NCI-H69 (cell line): ENCODE data around the gene APOL4.
A peak's percentile ranks its signal among the peaks of the same experiment; 100 is the strongest.
"Not testable (repeated sequence)": the region's sequence is repeated elsewhere in the genome, so short reads cannot be mapped to it uniquely, and the experiment has no call there.

Experiments
- DNase-seq: peaks from one replicate; lab custom pipeline; 2025; lab: John Stamatoyannopoulos, UW

The APOL4 gene, protein sequence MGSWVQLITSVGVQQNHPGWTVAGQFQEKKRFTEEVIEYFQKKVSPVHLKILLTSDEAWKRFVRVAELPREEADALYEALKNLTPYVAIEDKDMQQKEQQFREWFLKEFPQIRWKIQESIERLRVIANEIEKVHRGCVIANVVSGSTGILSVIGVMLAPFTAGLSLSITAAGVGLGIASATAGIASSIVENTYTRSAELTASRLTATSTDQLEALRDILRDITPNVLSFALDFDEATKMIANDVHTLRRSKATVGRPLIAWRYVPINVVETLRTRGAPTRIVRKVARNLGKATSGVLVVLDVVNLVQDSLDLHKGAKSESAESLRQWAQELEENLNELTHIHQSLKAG

DNA sequence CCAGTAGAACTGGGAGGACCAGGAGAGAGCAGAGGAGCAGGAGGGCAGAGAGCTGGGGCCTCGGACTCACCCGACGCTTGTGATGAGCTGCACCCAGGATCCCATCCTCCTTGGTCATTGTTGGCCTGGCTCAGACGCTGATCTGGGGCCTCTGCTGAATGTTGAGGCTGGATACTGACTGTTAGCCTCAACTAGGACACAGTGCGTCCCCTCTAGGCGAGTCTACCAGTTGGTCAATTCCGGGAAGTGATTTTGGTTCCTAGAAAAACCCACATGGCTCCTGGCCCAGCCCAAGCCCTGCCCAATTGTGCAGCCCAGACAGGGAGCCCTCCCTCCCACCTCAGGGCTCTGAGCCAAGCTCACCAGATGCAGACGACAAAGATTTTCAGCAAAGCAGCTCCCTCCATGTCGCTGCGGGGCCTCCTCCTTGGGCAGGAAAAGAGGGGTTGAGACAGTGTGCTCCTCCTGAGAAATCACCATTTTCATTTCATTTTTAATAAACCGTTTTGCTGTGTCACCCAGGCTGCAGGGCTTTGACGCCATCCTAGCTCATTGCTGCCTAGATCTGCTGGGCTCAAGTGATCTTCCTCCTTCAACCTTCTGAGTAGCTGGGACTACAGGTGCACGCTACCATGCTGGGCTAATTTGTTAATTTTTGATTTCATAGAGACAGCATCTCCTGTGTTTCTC, at the start of gene APOL4:
APOL4 (minus strand) TSS at position 180 of the 690 bp plus-strand sequence; CDS start at position 105, 75 bp downstream.
- DNase-seq: peak; percentile 88

DNA sequence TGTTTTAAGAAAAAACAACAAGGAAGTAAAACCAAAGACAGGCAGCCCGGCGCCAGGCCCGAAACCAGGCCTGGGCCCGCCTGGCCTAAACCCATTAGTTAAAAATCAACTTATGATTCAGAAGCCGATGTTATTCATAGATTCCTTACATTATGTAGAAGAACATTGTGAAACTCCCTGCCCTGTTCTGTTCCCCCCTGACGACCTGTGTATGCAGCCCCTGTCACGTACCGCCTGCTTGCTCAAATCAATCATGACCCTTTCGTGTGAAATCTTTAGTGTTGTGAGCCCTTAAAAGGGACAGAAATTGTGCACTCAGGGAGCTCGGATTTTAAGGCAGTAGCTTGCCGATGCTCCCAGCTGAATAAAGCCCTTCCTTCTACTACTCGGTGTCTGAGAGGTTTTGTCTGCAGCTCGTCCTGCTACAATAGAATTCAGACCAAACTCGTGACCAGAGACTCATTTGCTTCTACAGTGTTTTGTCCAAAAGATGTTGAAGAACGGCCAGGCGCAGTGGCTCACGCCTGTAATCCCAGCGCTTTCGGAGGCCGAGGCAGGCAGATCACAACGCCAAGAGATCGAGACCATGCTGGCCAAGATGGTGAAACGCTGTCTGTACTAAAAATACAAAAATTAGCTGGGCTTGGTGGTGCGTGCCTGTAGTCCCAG, 48.8 kb upstream of the APOL4 start:
- DNase-seq: not testable (repeated sequence)

DNA sequence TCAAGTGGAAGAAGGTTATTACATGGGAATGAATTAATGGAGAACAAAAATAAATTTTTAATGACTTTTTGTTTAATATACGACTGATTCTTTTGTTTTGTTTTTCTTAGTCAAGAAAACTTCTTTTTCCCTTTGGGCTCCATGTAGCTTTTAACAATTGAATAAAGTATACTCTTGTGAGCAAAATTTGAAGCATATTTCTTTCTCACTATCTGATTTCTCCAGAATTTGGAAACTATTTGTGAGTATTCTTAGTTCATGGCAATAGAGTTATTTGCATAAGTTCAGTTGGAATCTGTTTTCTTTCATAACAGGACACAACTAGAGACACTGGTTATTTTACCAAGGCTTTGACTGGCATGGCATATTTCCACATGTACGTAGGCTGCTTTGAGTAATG, 47.6 kb upstream of the APOL4 start:
- no peak for DNase-seq

DNA sequence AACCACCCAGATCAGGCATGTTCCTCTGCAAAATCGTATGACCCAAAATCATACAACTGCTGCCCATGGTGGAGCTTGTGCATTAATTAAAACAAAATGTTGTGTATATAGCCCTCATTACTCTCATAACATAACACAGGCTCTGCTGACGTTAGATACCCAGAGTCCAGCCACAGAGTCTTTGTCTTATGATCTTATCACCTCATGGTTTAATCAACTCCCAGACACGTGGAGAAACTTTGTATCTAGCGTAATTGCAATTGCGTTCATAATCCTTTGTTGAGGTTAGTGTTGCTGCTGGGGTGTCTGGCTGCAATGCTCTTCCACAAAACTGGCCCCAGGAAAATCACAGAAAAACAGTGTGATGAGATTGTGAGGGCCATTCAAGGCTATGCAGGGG, 46.3 kb upstream of the APOL4 start:
- DNase-seq: no peak

DNA sequence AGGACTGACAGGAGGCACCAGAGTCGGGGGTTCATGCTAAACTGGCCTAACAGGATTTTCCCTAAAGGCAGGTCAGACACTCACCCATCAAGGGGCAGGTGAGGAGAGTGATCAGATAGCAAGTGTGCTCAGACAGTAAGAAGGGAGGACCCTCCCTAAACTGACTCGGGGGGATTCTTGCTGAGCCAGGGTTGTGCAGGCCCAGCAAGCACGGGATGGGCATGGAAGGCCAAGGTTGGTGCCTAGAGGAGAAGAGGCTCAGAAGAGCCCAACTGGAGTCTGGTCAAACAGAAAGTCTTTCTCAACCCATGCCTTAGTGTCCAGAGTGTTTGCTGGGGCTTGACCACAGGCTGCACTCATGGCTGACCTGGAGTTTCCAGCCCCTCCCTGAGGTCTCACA, 45.1 kb upstream of the APOL4 start:
- no peak for DNase-seq

DNA sequence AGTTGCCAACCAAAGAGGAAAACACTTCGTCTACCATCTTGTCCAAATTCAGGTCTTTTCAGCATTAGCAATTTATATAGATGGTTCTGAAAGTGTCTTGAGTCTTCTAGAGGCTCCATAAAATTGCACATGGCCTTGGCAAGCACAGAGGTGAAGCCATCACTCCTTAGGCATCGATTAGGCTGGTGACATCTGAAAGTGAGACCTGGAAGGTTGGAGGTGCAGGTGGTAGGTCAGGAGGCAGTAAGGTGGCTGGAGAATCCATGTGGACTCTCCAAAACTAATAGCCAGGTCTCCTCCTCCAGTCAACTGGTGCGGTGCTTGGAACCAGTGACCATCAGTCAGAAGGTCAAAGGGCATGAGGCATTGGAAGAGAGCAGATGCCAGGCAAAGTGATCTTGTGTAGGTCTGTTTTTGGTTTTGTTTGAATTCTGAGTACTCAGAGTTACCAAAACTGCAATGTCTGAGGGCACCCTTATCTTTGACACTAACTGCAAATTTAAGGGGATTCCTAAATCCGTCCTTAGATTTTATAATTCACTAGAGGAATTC, 44.3 kb upstream of the APOL4 start:
- no peak for DNase-seq

DNA sequence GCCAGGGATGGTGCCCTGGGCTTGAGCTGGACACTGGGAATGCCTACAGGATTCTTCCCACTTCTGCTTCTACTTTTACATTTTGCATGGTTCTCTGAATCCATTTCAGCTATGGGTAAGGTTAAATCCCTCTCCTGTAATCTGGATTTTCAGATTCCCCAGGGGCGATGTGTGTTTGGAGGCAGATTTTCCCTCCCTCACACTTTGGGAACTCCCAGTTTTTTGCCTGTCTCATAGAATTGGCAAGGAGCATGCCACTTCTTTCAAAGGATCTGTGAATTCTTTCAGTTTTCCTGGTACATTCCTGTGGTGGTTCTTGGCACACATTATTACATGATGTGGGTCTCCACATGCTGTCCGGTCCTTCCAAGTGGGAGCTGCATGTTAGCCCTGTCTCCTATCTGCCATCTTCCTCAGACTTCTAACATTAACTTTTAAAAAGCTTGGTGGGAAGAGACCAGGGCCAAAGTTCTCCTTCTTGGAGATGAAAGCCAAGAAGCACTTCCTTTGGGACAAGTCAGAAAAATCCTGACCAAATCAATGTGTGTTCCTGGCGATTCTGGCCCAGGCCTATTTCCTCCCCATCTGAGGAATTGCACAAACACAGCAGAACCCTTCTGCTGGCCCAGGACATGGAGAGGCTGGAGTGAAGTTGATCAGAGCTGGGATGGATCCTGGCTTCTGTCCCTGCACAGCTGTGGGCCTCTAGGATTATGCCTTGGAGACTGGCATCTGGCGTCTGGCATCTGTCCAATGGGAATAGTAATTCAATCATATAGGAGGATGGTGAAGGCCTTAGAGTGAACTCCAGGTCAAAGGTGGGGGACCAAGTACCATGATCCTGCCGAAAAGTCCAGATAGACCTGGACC, 43.1 kb upstream of the APOL4 start:
- DNase-seq: peak; percentile 14

DNA sequence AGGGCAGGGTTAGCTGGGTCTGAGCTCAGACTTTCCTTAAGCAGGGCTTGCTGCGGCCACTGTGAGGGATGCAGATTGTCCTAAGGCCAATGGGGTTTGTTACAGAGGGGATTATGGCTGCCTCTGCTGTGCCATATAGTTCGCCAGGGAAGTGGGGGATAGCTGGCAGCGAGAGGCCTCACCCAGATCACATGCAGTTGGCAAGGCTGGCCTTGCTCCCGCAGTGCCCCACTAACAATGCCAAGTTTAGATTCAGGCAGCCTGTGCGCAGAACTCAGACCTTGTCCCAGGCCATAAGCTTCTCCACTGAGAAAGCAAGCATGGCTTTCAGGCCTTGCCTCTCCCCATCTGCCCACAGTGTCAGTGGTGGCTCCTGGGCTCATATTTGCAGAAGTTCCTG, 42.4 kb upstream of the APOL4 start:
- DNase-seq: no peak

DNA sequence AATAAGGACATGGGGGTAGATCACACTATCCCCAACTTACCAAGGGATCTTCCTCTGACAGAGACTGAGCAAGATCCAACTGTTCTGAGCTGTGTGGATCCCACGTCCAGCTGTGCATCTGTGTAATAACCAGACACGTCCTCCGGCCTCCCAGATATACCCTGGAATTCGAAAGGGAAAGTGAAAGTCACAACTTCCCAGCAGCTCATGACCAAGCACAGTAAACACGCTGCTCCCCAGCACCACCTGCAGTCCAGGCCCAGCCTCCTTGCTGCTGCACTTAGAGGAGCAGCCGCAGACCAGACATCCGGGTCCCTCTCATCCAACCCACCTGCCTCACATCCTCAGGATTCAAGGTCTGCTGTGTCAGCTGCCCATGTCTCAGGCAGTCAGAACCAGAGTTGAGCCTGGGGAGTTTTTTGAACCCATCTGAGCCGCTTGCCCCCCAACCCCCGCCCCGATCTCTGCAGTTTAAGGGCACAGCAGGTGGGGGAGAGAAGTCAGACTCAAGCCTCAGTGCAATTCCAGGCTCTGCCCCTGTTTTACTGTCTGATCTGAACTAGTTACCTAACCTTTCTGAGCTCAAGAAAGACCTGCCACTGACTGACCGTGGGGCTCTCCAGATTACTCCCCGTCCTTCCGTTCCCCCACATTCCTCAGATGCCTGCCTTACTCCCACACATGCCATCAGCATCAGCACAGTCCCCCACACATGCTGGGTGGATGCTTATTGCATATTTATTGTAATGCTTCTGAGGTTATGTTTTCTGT, 38.0 kb upstream of the APOL4 start, which contains the start of gene APOL2:
APOL2 (minus strand) TSS at position 127 of the 771 bp plus-strand sequence. CDS start 6,365 bp downstream, outside the sequence.
- peak; percentile 95 for DNase-seq

DNA sequence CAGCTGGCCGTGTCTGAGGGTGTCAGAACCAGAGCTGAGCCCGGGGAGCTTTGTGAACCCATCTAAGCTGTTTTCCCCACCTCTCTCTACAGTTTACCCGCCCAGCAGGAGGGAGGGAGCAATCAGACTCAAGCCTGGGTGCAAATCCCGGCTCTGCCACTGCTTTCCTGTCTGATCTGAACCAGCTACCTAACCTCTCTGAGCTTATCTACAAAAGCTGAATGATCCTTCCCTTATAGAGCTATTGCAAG, 37.5 kb upstream of the APOL4 start:
- peak; percentile 76 for DNase-seq

DNA sequence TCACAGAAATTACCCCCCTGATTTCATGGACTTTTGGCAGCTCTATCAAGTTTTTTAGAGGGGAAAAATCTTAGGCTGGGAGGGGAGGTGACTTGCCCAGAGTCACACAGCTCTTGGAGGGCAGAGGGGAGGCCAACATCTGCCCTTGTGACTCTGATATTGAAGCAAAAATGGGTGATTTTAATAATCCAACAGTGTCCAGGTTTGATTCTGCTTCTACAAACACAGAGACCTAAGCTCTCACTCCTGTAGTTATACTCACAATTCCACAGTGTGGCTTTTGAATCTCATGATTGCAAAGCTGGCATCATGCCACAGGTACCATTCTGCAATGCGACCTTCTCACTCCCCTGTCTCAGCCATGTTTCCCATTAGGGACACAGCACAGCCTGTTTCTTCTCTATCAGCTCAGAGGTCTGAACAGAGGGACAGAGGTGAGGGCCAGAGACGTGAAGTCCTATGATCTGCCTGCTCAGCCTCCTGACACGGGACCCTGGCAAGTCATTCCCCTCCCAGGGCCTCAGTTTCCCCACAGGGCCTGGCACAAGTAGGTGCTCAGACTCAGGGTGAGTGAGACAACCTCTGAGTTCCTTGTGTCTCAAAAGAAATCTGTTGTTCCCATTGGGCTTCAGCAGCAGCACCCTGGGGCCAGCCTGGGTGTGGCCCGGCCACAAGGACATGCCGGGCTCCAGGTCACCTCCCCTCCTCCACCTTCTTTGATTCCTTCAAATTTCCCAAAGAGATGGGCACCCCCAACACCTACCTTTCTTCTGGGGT, 37.0 kb upstream of the APOL4 start:
- peak; percentile 73 for DNase-seq

DNA sequence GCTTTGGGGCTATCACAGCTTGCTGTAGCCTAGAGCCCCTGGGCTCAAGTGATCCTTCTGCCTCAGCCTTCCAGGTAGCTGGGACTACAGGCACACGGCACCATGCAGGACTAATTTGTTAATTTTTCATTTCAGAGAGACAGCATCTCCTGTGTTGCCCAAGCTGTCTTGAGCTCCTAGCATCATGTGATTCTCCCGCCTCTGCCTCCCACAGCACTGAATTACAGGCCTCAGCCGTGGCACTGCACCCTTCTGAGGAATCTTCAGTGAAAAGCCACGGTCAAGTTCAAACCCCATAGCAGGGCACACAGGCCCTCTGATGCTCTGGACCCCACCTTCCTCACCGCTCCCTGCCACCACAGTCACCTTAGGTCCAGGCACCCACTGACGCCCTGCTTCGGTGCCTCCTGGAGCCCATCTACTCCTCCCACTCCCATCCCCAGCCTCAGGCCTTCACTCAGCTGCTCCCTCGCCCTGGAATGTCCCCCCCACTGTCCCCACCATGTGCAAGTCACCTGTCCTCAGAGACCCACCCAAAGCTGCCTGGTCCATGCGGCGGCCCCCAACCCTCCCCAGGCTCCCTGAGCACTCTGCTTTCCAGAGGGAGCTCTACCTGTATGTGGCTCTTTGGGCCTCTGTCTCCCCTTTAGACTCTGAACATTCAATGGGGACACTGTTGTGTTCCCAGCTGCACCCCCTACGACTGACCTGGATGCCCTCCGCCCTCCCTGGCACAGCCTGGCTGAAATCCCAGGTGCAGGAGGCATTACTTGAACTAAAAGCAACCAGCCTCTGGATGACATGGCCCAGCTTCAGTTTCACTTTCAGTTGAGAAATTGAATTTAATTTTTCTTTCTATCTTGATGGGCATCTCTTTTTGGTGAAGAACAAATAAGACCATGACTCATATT, 36.1 kb upstream of the APOL4 start:
- DNase-seq: peak; percentile 54

DNA sequence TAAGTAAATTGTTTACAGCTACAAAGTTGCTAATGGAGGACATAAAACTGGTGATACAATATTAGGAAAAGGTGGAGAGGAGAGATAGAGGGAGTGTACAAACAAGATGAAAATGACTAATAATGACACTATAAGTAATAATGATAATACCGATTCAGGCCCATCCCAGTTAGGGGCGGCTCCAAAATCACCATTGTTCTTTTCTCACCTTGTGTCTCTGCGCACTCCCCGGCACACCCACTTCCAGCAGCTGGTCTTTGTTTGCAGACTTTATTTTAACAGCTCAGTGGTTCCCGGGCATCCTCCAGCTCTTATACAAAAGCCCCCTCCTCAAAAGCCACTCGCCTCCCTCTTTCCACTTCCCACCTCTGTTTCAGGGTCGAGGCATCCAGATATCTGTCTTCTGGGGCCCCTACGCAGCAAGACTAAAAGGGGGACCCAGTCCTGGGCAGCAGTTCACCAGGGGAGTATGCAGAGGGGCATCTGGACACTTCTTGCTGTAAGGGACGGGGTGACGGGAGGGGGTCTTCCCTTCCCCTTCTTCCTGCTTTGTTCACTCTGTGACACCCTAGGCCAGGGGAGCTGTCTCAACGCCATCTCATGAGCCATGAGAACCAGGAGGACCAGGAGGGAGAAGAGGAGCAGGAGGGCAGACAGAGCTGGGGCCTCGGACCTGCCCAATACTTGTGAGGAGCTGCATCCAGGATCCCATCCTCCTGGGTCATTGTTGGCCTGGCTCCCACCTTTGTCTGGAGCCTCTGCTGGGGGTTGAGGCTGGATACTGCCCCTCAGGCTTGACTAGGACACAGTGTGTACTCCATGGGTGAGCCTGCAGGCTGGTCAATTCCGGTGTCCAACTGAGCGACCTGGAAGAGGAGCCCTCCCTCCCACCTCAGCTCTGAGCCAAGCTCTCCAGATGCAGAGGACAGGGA, 35.0 kb upstream of the APOL4 start:
- DNase-seq: no peak

DNA sequence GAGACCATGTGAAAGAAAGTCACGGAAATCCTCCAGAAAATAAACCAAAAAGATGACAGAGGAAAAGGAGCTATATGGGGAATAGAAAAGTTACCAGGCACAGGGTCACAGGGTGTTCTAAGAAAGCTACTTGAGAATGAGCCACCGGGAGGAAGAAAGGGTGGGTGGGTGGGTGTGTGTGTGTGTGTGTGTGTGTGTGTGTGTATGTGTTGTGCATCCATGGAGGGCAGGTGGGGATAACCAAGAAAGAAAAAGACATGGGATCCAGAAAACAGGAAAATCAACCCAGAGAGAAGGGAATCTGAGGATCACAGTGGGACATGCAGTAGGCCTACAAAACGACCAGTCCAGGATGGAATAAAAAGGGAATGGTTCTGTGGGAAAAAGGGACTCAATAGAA, 34.0 kb upstream of the APOL4 start:
- no peak for DNase-seq

DNA sequence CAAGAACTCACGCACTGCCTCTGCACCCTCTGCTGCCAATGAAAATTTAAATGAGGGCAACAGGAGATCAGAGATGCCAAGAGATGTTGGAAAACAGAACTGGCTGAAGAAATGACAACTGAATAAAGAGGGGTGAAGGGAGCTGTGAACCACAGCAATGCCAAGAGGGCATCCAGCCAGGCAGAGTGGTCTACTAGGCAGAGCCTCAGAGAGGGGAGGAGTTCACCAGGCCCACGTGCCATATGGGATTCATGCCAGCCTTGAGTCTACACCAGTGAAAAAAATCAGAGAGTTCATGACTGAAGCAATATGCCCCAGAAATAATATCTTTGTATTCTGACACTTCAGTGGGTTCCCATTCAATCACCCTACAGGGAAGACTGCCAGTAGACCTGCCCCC, 33.3 kb upstream of the APOL4 start:
- DNase-seq: peak; percentile 52

DNA sequence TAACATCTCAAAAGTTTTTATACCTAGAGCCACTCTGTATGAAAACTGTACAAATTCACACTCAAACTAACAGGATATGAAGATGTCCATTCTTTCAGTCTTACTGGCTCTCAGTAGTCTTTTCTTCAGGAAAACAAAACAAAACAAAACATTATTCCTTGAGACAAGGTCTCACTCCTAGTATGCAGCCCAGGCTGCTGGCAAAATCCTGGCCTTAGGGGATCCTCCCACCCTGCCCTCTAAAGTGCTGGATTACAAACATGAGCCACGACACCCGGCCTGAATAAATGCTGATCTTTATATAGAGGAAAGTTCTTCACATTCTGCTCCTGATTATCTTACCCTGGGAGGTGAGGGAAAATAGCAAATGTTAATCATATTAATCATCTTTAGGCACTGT, 32.6 kb upstream of the APOL4 start:
- no peak for DNase-seq

DNA sequence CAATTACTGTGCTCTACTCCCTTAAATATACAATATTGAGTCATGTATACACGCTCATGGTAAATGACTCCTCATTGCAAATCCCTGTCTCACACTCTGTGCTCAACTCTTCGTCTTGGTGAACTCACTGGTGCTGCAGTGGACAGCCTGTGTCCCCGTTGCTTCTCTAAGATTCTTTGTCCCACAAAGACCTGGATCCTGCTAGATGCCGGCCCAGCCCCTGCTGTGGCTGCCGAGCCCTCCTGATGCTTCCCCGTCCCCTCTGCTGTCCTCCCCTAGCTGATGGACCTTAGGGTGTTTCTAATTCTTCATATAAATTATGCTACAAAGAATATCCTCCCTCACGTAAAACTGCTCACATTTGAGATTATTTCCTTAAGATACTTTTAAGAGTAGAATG, 32.2 kb upstream of the APOL4 start:
- no peak for DNase-seq

DNA sequence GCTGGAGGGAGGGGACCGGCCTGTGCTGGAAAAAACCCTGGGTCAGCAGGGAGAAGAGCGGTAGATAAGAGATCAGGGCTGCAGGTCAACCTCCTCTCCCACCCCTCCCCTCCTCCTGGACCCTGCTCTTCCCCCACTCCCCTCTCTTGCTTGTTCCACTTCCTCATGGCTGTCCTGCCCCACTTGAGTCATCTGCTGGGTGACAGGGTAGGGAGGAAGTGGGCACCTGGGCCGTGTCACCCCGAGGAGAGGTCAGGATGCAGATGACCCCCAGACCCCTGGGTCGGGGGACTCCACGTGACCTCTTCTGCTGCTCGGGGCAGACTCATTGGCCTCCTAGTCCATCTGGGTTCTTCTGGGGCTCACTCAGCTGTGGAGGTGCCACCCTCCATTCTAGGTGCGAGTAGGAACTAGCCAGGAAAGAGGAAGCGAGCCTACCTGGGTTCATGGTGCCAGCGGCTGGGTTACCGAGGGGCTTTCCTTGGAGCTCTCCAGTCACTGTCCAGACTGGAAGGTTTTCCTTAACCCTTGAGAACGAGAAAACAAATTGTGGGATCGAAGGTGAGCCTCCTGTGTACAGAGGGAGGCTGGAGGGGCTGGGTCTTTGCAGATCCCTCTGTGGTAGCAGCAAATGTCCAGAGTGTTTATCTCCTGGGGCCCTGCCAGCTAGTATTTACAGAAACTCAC, 31.2 kb upstream of the APOL4 start:
- DNase-seq: no peak
